GM04504 (cell line): ENCODE results near the gene FBXO30.

Experiments used
- DNase-seq: peaks from one replicate; pipeline ENCODE4 v3.0.0-alpha.2; 2012; ENCODE audit warnings: low read depth

The FBXO30 gene

GRCh38 chr6:145755682-145756081 is 58.9 kb downstream of the FBXO30 start:
- no peak for DNase-seq

GRCh38 chr6:145752638-145753037 is 62.0 kb downstream of the FBXO30 start:
- DNase-seq = no peak

- peak; percentile 60 for DNase-seq
Observed at GRCh38 chr6:145749632-145750031, 65.0 kb downstream of the FBXO30 start.

GRCh38 chr6:145745861-145746260 is 68.7 kb downstream of the FBXO30 start:
- no peak for DNase-seq

GRCh38 chr6:145744619-145745018 is 70.0 kb downstream of the FBXO30 start:
- no peak for DNase-seq
